Panc1 (cell line): Measurements from ENCODE around the gene MTA1.

Source experiments
- SIN3A ChIP-seq: IDR thresholded peaks from 2 replicates; pipeline ENCODE4 v1.6.1; 2012; ENCODE audit warnings: low read depth, mild to moderate bottlenecking, low read length, moderate library complexity, borderline replicate concordance; ENCODE audit not compliant: insufficient read depth
- TF ChIP-seq, protein P1 (sequence below): fragments of 450-650 bp; IDR thresholded peaks from 2 replicates; pipeline ENCODE4 v1.5.1; 2017; ENCODE audit warnings: mild to moderate bottlenecking

DNA sequence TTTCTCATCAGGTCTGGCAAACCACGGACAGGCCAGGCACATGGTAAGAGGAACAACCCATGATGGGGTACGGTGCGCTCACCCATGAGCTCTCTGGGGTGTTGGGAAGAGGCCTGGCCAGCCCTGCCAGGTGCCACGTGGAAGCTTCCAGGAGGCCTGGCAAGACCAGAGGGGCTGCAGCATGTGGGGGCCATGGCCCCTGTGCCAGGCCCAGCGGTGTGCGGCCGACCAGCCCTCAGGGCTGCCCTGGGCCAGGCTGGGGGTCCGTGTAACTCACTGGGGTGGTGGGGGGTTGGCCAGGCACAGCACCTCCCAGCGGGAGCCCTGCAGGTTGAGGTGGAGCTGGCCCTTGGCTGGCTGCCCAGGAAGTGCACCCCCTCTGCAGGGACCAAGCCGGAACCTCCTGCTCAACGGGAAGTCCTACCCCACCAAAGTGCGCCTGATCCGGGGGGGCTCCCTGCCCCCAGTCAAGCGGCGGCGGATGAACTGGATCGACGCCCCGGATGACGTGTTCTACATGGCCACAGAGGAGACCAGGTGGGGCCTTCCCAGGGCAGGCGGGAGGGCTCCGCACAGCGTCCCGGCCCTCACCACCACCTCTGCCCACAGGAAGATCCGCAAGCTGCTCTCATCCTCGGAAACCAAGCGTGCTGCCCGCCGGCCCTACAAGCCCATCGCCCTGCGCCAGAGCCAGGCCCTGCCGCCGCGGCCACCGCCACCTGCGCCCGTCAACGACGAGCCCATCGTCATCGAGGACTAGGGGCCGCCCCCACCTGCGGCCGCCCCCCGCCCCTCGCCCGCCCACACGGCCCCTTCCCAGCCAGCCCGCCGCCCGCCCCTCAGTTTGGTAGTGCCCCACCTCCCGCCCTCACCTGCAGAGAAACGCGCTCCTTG lies 50.1 kb downstream of the MTA1 start:
- TF ChIP-seq, protein P1, sequence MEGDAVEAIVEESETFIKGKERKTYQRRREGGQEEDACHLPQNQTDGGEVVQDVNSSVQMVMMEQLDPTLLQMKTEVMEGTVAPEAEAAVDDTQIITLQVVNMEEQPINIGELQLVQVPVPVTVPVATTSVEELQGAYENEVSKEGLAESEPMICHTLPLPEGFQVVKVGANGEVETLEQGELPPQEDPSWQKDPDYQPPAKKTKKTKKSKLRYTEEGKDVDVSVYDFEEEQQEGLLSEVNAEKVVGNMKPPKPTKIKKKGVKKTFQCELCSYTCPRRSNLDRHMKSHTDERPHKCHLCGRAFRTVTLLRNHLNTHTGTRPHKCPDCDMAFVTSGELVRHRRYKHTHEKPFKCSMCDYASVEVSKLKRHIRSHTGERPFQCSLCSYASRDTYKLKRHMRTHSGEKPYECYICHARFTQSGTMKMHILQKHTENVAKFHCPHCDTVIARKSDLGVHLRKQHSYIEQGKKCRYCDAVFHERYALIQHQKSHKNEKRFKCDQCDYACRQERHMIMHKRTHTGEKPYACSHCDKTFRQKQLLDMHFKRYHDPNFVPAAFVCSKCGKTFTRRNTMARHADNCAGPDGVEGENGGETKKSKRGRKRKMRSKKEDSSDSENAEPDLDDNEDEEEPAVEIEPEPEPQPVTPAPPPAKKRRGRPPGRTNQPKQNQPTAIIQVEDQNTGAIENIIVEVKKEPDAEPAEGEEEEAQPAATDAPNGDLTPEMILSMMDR = no peak
- TF ChIP-seq SIN3A = no peak
